ENCODE measurements around the gene BCAM. TPM values are rescaled to one million over a fixed set of nuclear protein-coding genes. Genes with fewer than 3 reads are reported as not detected.

Gene BCAM
- total RNA-seq, 2 experiments from 2014 or later, result not detected

DNA sequence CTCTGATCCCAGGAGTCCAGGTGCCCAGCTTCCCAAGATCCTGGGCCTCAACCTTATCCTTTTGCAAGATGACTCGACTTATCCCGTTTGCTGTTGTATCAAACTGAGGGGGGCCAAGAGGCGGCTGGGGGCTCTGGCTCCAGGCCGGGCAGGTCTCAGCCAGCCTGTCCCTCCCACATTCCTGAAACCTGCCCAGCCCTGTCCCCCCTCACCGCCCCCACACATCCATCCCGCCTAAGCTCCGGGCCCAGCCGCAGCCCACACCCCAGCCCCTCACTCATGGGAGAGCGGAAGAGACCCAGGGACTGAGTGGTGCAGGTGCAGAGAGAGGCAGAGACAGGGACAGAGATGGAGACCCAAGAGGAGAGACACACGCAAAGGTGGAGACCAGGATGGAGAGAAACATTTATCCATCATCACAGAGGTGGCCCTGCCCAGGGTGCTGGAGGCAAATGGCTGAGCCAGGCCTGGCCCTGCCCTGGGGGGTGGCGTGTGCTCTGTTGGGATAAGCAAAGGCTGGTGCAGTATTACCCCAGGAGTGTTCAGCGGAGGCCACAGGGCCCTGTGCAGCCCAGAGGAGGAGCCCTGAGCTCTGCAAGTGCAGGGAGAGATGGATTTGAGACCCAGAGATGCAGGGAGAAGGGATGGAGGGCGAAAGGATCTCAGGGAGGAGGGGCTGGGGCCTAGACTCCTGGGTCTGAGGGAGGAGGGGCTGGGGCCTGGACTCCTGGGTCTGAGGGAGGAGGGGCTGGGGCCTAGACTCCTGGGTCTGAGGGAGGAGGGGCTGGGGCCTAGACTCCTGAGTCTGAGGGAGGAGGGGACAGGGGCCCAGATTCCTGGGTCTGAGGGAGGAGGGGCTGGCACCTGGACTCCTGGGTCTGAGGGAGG, 1.6 kb downstream of the BCAM start:
- Mint-ChIP-seq H3K9me3 (no peaks in the 10 kb centered on the region), H3K4me3 (no peak overlapping the region), H3K36me3 (ENCODE audit: low read depth) (no peaks in the 10 kb centered on the region), H3K4me1 (ENCODE audit: low read depth) (no peaks in the 10 kb centered on the region), H3K27ac (no peak overlapping the region), H3K27me3 (peaks cover 46% of the 10 kb centered on the region)
- Histone ChIP-seq H3K36me3 (ENCODE audit: insufficient read depth, low read length) (no peaks in the 10 kb centered on the region), H3K4me1 (ENCODE audit: insufficient read depth, low read length) (peaks cover 6% of the 10 kb centered on the region), H3K4me3 (ENCODE audit: low read length) (no peak overlapping the region), H3K9me3 (ENCODE audit: control insufficient read depth in 1 of 2, insufficient read depth in 1 of 2, low read length in 2 of 2) (peaks cover 0 to 10% of the 10 kb centered on the region in 2 experiments), H3K27ac (ENCODE audit: low read depth in 1 of 2, low read length in 2 of 2) (no peak overlapping the region), H3K27me3 (ENCODE audit: control insufficient read depth in 1 of 2, insufficient read depth in 2 of 2, low read length in 2 of 2) (peaks cover 17 to 29% of the 10 kb centered on the region in 2 experiments)
- ATAC-seq (ENCODE audit: poor library complexity) (no peak), DNase-seq (no peak)
- no peak for TF ChIP-seq CTCF (IDR thresholded peaks at IDR 0.05)
- POLR2A ChIA-PET, result no interaction called here
- intact Hi-C loops (cut with DNase I, micrococcal nuclease), result no loop called here
- CTCF ChIA-PET, result no interaction called here

DNA sequence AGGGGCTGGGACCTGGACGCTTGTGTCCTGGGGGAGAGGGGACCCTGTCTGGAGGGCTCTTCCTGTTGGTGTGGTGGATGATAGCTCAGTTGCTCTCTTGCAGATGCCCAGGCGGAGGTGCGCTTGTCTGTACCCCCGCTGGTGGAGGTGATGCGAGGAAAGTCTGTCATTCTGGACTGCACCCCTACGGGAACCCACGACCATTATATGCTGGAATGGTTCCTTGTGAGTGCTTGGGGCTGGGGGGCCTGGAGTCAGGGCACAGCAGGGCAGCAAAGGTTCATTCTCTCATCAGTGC, 2.2 kb downstream of the BCAM start:
- no peak for DNase-seq
- Histone ChIP-seq H3K27me3 (ENCODE audit: control insufficient read depth in 1 of 2, insufficient read depth in 2 of 2, low read length in 2 of 2) (peaks cover 17 to 29% of the 10 kb centered on the region in 2 experiments), H3K36me3 (ENCODE audit: insufficient read depth, low read length) (no peaks in the 10 kb centered on the region), H3K4me3 (ENCODE audit: low read length) (no peak overlapping the region), H3K27ac (ENCODE audit: low read depth in 1 of 2, low read length in 2 of 2) (no peak overlapping the region), H3K4me1 (ENCODE audit: insufficient read depth, low read length) (peaks cover 6% of the 10 kb centered on the region), H3K9me3 (ENCODE audit: control insufficient read depth in 1 of 2, insufficient read depth in 1 of 2, low read length in 2 of 2) (peaks cover 0 to 10% of the 10 kb centered on the region in 2 experiments)
- ChIA-PET CTCF (no interaction called here), POLR2A (no interaction called here)
- H3K27me3 Mint-ChIP-seq, result peaks cover 46% of the 10 kb centered on the region
- H3K27ac Mint-ChIP-seq, result no peak overlapping the region
- H3K4me1 Mint-ChIP-seq (ENCODE audit: low read depth), result no peaks in the 10 kb centered on the region
- no peaks in the 10 kb centered on the region for H3K36me3 Mint-ChIP-seq (ENCODE audit: low read depth)
- no peak for ATAC-seq (ENCODE audit: poor library complexity)
- no peaks in the 10 kb centered on the region for H3K9me3 Mint-ChIP-seq
- no peak for TF ChIP-seq CTCF (IDR thresholded peaks at IDR 0.05)
- H3K4me3 Mint-ChIP-seq, result no peak overlapping the region
- intact Hi-C loops (cut with DNase I, micrococcal nuclease), result no loop called here

- no peak for TF ChIP-seq CTCF (IDR thresholded peaks at IDR 0.05)
- Histone ChIP-seq H3K27me3 (ENCODE audit: control insufficient read depth in 1 of 2, insufficient read depth in 2 of 2, low read length in 2 of 2) (peaks cover 17 to 29% of the 10 kb centered on the region in 2 experiments), H3K4me3 (ENCODE audit: low read length) (no peak overlapping the region), H3K36me3 (ENCODE audit: insufficient read depth, low read length) (no peaks in the 10 kb centered on the region), H3K4me1 (ENCODE audit: insufficient read depth, low read length) (peaks cover 6% of the 10 kb centered on the region), H3K27ac (ENCODE audit: low read depth in 1 of 2, low read length in 2 of 2) (no peak overlapping the region), H3K9me3 (ENCODE audit: control insufficient read depth in 1 of 2, insufficient read depth in 1 of 2, low read length in 2 of 2) (peaks cover 0 to 10% of the 10 kb centered on the region in 2 experiments)
- Mint-ChIP-seq H3K4me1 (ENCODE audit: low read depth) (no peaks in the 10 kb centered on the region), H3K4me3 (no peak overlapping the region), H3K9me3 (no peaks in the 10 kb centered on the region), H3K27me3 (peaks cover 42% of the 10 kb centered on the region), H3K36me3 (ENCODE audit: low read depth) (no peaks in the 10 kb centered on the region), H3K27ac (no peak overlapping the region)
- intact Hi-C loops (cut with DNase I, micrococcal nuclease), result no loop called here
- ChIA-PET POLR2A (no interaction called here), CTCF (no interaction called here)
- ATAC-seq (ENCODE audit: poor library complexity), result no peak
- no peak for DNase-seq
These were observed 3.3 kb downstream of the BCAM start for GRCh38 chr19:44812142-44812718.
